HG02763 (cell line): ENCODE results near the gene TLNRD1.

Experiments
- ATAC-seq: cut with Tn5 transposase; IDR thresholded peaks from one replicate; pipeline ENCODE4 v1.9.1; 2021; ENCODE audit warnings: mild to moderate bottlenecking, moderate library complexity; ENCODE audit not compliant: unreplicated experiment

Gene TLNRD1

GRCh38 chr15:81025721-81026370, 25.1 kb downstream of the TLNRD1 start:
- no peak for ATAC-seq

- ATAC-seq: no peak
Observed at GRCh38 chr15:81026836-81027599, 26.3 kb downstream of the TLNRD1 start.

GRCh38 chr15:81029414-81030300, 28.9 kb downstream of the TLNRD1 start:
- no peak for ATAC-seq

- ATAC-seq: no peak
Observed at GRCh38 chr15:81030301-81030750, 29.6 kb downstream of the TLNRD1 start.

GRCh38 chr15:81031203-81031602, 30.5 kb downstream of the TLNRD1 start:
- ATAC-seq: no peak

DNA sequence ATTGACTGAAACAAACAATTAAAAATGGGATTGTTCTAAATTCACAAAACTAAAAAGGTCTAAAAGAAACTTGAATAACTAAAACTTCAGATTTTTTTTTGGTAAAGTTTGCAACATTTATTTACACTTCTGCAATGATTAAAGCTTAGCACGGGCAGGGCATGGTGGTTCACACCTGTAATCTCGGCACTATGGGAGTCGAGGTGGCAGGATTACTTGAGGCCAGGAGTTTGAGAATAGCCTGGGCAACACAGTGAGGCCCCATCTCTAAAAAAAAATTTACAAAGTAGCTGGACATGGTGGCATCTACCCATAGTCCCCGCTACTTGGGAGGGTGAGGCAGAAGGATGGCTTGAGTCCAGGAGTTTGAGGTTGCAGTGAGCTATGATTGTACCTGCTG, 31.6 kb downstream of the TLNRD1 start:
- ATAC-seq: no peak

DNA sequence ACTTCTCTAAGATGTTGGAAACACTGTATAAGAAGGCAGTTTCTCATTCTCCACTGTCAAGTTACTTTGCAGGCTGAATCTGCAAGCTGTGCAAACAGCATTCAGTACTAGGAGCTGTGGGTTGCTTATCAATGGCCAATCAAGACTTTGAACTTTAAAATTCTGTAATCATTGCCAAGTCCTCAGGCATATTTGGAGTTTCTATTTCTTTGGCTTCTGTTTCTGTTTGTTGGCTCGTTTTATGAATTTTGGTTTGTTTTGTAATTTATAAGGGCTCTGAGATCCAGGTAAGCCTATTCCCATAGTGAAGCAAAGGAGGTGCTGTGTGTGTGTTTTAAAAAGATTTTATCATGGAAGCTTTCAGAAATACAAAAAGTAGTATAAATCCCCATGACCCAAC, 32.1 kb downstream of the TLNRD1 start:
- no peak for ATAC-seq

DNA sequence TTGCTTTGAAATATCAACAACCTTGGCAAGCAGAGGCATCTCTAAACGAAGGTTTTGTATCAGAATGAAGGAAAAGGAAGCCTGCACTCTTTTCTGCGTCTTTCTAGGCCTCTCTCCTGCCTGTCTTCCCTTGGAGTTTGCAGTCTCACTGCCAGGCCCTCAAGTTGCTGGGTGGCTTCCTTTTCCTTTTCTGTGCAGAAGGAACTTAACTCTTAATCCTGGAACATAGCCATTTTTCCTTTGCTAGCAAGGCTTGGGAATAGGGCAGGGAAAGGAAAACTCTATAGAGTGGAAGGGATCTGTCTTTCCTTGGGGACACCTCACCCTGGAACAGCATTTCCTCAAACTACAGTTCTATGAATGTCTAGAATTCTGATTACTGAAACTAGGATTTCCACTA, 32.8 kb downstream of the TLNRD1 start:
- no peak for ATAC-seq

DNA sequence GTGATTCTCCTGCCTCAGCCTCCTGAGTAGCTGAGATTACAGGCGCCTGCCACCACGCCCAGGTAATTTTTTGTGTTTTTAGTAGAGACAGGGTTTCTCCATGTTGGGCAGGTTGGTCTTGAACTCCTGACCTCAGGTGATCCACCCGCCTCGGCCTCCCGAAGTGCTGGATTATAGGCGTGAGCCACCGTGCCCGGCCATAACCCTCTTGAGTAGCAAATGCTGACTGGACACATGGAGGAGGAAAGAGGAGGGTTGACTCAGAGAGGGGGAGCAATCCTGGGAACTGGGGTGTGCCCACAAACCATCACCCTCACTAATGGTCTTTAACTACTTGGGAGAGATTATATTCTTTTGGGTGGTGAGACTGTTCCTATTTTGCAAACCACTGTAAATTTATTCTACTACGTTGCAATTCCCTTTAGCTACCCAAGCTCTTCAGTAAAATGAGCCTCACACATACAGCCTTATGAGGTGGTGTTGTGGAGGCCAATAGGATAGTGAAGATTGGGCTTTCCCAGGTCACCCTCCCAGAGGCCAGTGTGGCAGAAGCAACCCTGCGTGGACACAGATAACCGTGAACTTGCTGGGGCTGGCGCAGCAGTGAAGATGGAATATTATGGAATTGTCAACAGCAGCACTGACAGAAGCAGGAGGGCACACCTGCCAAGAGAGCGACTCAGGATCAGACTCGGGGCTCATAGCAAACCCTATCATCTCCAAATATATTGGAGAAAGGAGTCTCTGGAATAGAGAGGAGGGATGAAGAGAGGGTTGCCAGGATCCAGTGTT, 37.4 kb downstream of the TLNRD1 start:
- no peak for ATAC-seq

GRCh38 chr15:81038975-81039607, 38.4 kb downstream of the TLNRD1 start:
- ATAC-seq: no peak

DNA sequence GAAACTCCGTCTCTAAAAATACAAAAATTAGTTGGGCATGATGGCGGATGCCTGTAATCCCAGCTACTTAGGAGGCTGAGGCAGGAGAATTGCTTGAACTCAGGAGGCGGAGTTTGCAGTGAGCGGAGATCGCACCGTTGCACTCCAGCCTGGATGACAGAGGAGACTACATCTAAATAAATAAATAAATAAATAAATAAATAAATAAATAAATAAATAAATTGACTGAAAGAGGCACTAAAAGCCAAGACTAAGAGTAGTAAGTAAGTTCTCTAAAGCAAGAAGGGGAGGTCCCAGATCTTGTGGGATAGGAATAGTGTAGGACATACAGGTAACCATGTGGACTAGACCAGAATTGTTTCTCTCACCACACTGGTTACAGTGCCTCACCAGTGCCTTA, 40.0 kb downstream of the TLNRD1 start:
- no peak for ATAC-seq

GRCh38 chr15:81043281-81043934, 42.7 kb downstream of the TLNRD1 start:
- ATAC-seq: no peak

GRCh38 chr15:81043935-81044575, 43.3 kb downstream of the TLNRD1 start:
- no peak for ATAC-seq

GRCh38 chr15:81046290-81046689, 45.6 kb downstream of the TLNRD1 start:
- ATAC-seq: no peak

DNA sequence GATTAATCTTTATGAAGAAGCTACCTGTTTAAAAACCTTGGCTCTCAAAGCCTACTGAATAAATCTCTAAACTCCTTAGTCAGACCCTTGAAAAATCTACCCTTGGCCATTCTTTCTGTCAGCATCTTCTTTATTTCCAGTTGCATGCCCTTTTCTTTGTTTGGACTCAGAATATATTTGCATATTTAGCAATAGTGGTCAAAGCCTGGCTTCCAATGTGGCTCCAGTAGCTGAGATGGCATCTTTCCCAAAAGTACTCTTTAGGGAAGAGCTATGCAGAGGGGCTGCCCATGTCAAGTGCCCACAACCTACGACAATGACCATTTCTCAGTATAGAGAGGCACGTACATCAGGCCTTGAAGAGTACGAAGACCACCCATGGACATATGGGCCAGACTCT, 47.2 kb downstream of the TLNRD1 start:
- no peak for ATAC-seq

DNA sequence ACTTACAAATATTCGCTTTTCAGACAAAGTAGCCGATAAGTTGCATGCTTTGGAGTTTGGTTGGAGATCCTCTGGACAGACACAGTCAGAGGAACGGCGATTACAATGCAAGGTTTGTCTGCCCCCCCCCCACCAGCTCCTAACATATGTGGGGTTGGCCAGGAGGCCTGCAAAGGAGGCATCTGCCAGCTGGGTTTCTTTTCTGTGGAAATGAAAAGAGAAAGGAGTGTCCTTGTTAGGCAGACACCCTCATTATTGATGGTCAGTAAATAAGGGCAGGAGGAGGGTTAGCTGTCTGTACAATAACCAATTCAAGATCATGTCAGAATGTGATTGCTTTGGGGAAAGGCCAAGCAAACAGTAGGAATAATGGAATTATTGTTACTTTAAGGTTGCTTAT, 49.1 kb downstream of the TLNRD1 start:
- ATAC-seq: no peak

DNA sequence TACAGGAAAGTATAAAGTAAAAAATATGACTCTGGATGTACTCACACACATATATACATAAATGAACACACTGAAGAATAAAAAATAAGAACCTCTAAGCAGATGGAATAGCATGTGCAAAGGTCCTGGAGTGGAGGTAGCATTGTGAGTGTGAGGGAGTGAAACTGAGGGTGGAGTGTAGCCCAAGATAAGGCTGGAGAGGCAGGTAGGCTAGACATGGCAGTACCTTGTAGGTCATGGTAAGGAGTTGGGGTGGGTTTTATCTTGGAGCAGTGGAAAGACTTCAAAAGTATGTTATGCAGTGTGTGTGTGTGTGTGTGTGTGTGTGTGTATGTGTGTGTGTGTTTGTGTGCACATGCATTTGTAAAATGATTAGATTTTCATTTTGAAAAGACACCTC, 49.5 kb downstream of the TLNRD1 start:
- no peak for ATAC-seq

DNA sequence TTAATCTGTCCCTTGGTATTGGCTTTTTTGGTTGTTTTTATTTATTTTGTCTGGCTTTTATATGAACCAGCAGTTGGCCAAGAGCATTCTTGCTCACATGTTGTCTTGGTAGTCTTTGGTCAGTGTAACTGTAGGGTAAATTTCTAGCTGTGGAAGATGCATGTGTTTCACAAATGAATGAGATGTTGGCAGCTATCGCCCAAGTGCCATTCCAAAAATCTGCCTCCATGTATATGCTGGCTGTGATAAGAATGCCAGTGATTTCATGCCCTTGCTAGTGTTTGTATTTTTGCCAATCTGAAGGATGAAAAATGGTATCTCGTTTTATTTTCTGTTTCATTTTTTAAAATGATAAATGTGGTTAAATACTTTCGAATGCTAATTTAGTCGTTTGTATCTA, 50.1 kb downstream of the TLNRD1 start:
- no peak for ATAC-seq

- ATAC-seq: no peak
Observed at GRCh38 chr15:81052046-81052445, 51.3 kb downstream of the TLNRD1 start.
